GM21717 (cell line): Measurements from ENCODE around the gene TLE6.
"Not testable (repeated sequence)": the region's sequence is repeated elsewhere in the genome, so short reads cannot be mapped to it uniquely, and the experiment has no call there.

Source experiments
- ATAC-seq: cut with Tn5 transposase; IDR thresholded peaks from one replicate; pipeline ENCODE4 v1.9.1; 2021; ENCODE audit warnings: mild to moderate bottlenecking, moderate library complexity; ENCODE audit not compliant: unreplicated experiment

The TLE6 gene

GRCh38 chr19:3001235-3001800 is 24.0 kb downstream of the TLE6 start:
- ATAC-seq = no peak

- no peak for ATAC-seq
Measured at GRCh38 chr19:3003046-3003445, 25.7 kb downstream of the TLE6 start.

- no peak for ATAC-seq
Measured at GRCh38 chr19:3004522-3004921, 27.2 kb downstream of the TLE6 start.

DNA sequence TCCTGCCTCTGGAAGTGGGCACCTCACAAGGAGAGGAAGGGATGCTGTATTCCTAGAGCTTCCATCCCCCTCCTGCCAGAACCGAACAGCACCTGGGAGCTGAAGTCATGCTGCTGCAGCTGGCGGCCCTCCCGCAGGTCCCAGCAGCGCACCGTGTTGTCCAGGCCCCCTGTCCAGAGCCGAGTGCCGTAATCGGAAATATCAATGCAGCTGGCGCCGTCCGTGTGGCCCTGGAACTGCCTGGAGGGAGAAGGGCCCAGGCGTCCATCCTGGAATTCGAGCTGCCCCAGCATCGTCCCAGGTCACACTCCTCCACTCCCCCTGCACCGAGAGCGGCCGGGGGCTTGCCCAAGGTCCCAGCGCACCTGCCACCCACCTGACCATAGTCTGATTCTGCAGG is 28.0 kb downstream of the TLE6 start:
- no peak for ATAC-seq

- no peak for ATAC-seq
Measured at GRCh38 chr19:3006075-3006767, 28.9 kb downstream of the TLE6 start.

DNA sequence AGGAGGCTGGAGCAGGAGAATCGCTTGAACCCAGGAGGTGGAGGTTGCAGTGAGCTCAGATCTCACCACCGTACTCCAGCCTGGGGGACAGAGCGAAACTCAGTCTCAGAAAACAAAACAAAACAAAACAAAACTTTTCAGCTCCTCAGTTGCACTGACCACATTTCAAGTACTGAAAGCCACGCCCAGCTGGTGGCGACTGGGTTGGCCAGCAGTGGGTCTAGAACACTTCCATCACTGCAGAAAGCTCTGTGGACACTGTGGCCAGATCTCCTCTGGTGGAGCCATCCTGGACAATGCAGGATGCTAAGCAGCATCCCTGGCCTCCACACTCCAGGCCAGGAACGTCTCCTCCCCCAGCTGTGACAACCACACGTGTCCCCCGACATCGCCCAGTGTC is 30.6 kb downstream of the TLE6 start:
- ATAC-seq = no peak

GRCh38 chr19:3008994-3009393 is 31.6 kb downstream of the TLE6 start:
- no peak for ATAC-seq

DNA sequence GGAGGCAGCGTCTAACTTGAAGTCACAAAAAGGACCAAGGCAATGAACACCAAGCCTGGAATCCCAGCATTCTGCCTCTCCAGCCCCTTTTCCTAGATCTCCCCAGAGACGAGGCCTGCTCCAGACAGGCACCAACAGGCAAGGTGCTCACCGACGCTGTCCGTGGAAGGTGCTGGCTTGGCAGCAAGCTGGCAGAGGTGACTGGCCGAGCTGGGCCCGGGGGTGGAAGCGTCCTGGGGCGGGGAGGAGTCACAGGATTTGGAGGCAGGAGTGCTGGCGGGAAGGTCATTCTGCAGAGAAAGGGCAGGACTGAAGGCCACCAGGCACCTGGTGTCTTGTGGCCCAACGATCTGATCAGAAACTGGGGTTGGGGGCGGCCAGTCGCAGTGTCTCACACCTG is 33.5 kb downstream of the TLE6 start:
- no peak for ATAC-seq

- not testable (repeated sequence) for ATAC-seq
Measured at GRCh38 chr19:3012059-3012458, 34.7 kb downstream of the TLE6 start.

- no peak for ATAC-seq
Measured at GRCh38 chr19:3012621-3013262, 35.4 kb downstream of the TLE6 start.

DNA sequence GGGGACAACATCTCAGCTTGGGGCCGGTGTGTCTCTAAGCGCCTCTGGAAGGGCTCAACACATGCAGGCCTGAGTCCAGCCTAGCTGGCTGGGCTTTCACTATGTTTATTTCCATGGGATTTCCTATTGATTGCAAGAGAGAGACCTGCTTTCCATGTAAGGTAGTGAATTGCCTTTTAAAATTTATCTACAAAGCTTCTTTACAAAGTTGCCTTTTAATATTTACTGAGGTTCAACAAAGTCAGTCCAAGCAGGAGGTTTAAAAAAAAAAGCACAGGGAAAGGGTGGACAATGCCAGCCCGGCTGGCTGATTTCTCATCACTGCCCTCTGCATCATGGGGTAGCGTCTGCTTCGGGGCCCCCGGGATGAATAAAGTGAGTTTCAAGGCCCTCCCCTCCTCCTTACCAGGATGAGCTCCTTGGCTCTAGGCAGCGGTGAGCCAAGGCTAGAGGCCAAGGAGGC is 35.9 kb downstream of the TLE6 start:
- no peak for ATAC-seq

GRCh38 chr19:3014135-3014534 is 36.8 kb downstream of the TLE6 start:
- ATAC-seq = no peak

DNA sequence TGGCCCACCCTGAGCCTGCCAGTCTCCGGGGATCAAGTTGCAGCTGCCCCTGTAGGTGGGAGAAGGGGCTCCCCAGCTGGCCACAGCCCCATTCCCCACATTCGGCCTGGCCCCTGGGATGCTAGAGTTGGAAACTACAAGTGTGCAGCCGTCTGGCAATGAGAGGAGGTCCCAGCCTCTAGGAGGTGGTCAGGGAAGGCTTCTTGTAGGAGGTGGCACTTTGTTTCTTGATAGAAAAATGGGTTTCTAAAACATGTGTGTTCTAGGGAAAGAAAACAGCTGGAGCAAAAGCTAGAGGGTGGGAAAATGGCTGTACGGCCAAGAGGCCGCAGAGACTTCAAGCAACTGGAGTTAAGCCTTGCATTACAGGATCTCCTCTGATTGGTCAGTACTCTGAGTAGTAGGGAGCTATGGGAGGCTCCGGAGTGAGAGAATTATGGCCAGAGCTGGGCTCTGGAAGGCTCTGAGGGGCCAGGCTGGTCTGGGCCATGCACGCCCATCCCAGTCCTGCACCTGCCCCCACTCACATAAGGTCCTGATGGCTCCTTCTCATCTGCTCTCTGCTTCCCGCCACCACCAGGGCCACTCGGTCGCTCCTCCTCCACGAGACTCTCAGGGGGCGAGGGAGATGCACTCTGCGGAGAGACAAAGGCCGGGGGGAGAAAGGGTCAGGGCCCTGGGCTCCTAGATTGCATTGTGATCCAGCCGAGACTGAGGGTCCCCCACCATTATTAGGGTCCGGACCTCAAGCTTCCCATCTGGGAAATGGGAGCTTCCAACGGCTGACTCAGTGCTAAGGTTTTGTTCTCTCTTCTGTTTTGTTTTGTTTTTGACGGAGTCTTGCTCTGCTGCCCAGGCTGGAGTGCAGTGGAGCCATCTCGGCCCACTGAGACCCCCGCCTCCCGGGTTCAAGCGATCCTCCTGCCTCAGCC is 38.0 kb downstream of the TLE6 start:
- no peak for ATAC-seq

GRCh38 chr19:3017923-3018322 is 40.6 kb downstream of the TLE6 start:
- no peak for ATAC-seq

GRCh38 chr19:3019211-3019854 is 42.0 kb downstream of the TLE6 start:
- ATAC-seq = no peak

DNA sequence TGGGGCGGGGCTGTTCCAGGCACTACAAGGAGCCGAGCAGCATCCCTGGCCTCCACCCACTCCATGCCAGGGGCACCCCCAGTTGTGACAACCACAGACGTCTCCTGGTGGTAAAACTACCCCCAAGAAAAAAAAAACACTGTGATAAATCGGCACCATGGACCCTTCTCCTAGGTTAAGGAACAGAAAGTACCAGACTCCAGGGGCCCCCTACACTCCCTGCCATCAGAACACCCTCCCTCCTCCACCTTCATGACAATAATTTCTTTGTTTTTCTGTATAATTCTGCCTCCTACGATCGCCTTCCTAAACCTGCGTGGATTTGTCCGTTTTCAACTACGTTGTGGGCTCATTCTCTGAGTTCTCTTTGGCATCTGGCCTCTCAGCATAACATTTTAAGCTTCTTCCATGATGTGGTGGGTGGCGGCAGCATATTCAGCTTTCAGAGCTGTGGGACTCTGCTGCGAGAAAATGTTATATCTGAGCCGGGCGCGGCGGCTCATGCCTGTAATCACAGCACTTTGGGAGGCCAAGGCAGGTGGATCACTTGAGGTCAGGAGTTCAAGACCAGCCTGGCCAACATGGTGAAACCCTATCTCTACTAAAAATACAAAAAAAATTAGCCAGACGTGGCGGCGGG is 43.1 kb downstream of the TLE6 start:
- ATAC-seq = no peak

GRCh38 chr19:3024509-3024869 is 47.1 kb downstream of the TLE6 start:
- no peak for ATAC-seq

GRCh38 chr19:3024870-3025548 is 47.6 kb downstream of the TLE6 start:
- ATAC-seq = no peak

GRCh38 chr19:3025549-3025886 is 48.2 kb downstream of the TLE6 start:
- ATAC-seq = no peak

GRCh38 chr19:3026768-3027167 is 49.4 kb downstream of the TLE6 start:
- ATAC-seq = no peak
